H9 (cell line): ENCODE results near the gene CDH22. TPM values are rescaled to one million over a fixed set of nuclear protein-coding genes. Genes with fewer than 3 reads are reported as not detected.

Experiments used
- DNase-seq: peaks from one replicate; pipeline ENCODE4 v3.0.0-alpha.2; 2017
- H2AFZ ChIP-seq: one replicate; pipeline ENCODE4 v1.6.1; 2013; ENCODE audit warnings: mild to moderate bottlenecking, low read length, control low read depth, moderate library complexity
- H2AK5ac ChIP-seq: 2 replicates; pipeline ENCODE4 v1.6.1; 2013; ENCODE audit warnings: low read length, control low read depth, mixed read lengths; ENCODE audit not compliant: insufficient read length
- H2BK120ac ChIP-seq: one replicate; pipeline ENCODE4 v1.6.1; 2013; ENCODE audit warnings: low read depth, mild to moderate bottlenecking, low read length, control low read depth, inconsistent platforms; ENCODE audit not compliant: poor library complexity, severe bottlenecking
- H2BK12ac ChIP-seq: 2 replicates; pipeline ENCODE4 v1.6.1; 2013; ENCODE audit warnings: low read length, control low read depth, mixed read lengths, low read depth; ENCODE audit not compliant: insufficient read length
- H2BK15ac ChIP-seq: 2 replicates; pipeline ENCODE4 v1.6.1; 2013; ENCODE audit warnings: low read depth, low read length, control low read depth
- H2BK20ac ChIP-seq: one replicate; pipeline ENCODE4 v1.6.1; 2013; ENCODE audit warnings: low read depth, mild to moderate bottlenecking, low read length, control low read depth, inconsistent platforms; ENCODE audit not compliant: poor library complexity, severe bottlenecking
- H2BK5ac ChIP-seq: 2 replicates; pipeline ENCODE4 v1.6.1; 2013; ENCODE audit warnings: low read length, control low read depth, mixed read lengths; ENCODE audit not compliant: insufficient read length
- H3K14ac ChIP-seq: 2 replicates; pipeline ENCODE4 v1.6.1; 2013; ENCODE audit warnings: low read length, control low read depth; ENCODE audit not compliant: insufficient read depth
- H3K18ac ChIP-seq: 2 replicates; pipeline ENCODE4 v1.6.1; 2013; ENCODE audit warnings: low read depth, mild to moderate bottlenecking, mixed read lengths, low read length, control low read depth; ENCODE audit not compliant: insufficient read length
- H3K23ac ChIP-seq: 2 replicates; pipeline ENCODE4 v1.6.1; 2013; ENCODE audit warnings: low read length, control low read depth, mixed read lengths, low read depth; ENCODE audit not compliant: insufficient read length
- H3K23me2 ChIP-seq: 2 replicates; pipeline ENCODE4 v1.6.1; 2013; ENCODE audit warnings: low read depth, mild to moderate bottlenecking, mixed read lengths, low read length, control low read depth; ENCODE audit not compliant: insufficient read length, poor library complexity, severe bottlenecking
- H3K27ac ChIP-seq: 2 replicates; pipeline ENCODE4 v1.5.1; 2013; ENCODE audit warnings: low read length, control low read depth, mixed read lengths, low read depth; ENCODE audit not compliant: insufficient read length
- H3K27me3 ChIP-seq: 2 replicates; pipeline ENCODE4 v1.6.1; 2013; ENCODE audit warnings: low read length, control low read depth, inconsistent platforms; ENCODE audit not compliant: insufficient read depth
- H3K4ac ChIP-seq: 2 replicates; pipeline ENCODE4 v1.6.1; 2013; ENCODE audit warnings: low read depth, mild to moderate bottlenecking, control low read depth, inconsistent platforms, low read length, moderate library complexity
- H3K4me1 ChIP-seq: 2 replicates; pipeline ENCODE4 v1.6.1; 2013; ENCODE audit warnings: low read length, control low read depth, inconsistent platforms; ENCODE audit not compliant: insufficient read depth
- H3K4me2 ChIP-seq: 2 replicates; pipeline ENCODE4 v1.6.1; 2013; ENCODE audit warnings: low read length, control low read depth, mixed read lengths; ENCODE audit not compliant: insufficient read length, insufficient read depth
- H3K56ac ChIP-seq: 2 replicates; pipeline ENCODE4 v1.6.1; 2013; ENCODE audit warnings: low read depth, mild to moderate bottlenecking, mixed read lengths, low read length, control low read depth; ENCODE audit not compliant: insufficient read length
- H3K79me1 ChIP-seq: 2 replicates; pipeline ENCODE4 v1.6.1; 2013; ENCODE audit warnings: low read depth, mild to moderate bottlenecking, moderate library complexity, low read length, control low read depth, inconsistent platforms; ENCODE audit not compliant: insufficient read depth, poor library complexity, severe bottlenecking
- H3K79me2 ChIP-seq: 2 replicates; pipeline ENCODE4 v1.6.1; 2013; ENCODE audit warnings: low read length, control low read depth, inconsistent platforms; ENCODE audit not compliant: insufficient read depth
- H3K9ac ChIP-seq: 2 replicates; pipeline ENCODE4 v1.6.1; 2013; ENCODE audit warnings: low read length, control low read depth, mixed read lengths; ENCODE audit not compliant: insufficient read length; ENCODE audit errors: extremely low read depth
- H3K9me3 ChIP-seq: one replicate; pipeline ENCODE4 v1.6.1; 2013; ENCODE audit warnings: low read depth, low read length, inconsistent platforms; ENCODE audit not compliant: control insufficient read depth
- H3T11ph ChIP-seq: one replicate; pipeline ENCODE4 v1.6.1; 2013; ENCODE audit warnings: mild to moderate bottlenecking, low read length, control low read depth, inconsistent platforms
- H4K20me1 ChIP-seq: one replicate; pipeline ENCODE4 v1.6.1; 2013; ENCODE audit not compliant: control insufficient read depth, insufficient read length, insufficient read depth
- H4K5ac ChIP-seq: 2 replicates; pipeline ENCODE4 v1.6.1; 2013; ENCODE audit warnings: low read depth, mild to moderate bottlenecking, mixed read lengths, low read length, control low read depth; ENCODE audit not compliant: insufficient read length
- H4K8ac ChIP-seq: replicated peaks from 2 replicates; pipeline ENCODE4 v1.6.1; 2013; ENCODE audit warnings: low read length, control low read depth, mixed read lengths, low read depth; ENCODE audit not compliant: insufficient read length
- H4K91ac ChIP-seq: 2 replicates; pipeline ENCODE4 v1.6.1; 2013; ENCODE audit warnings: low read depth, mild to moderate bottlenecking, moderate library complexity, mixed read lengths, low read length, control low read depth; ENCODE audit not compliant: insufficient read length
- H3K27ac Mint-ChIP-seq, 3 experiments: 2 replicates in 2 of 3; 3 replicates in 1 of 3; pipeline ENCODE4 v1.8.0; 2020 to 2021; ENCODE audit warnings: mixed read lengths in 3 of 3, mild to moderate bottlenecking in 1 of 3, moderate library complexity in 1 of 3
- H3K27me3 Mint-ChIP-seq: 2 replicates; pipeline ENCODE4 v1.8.0; 2021; ENCODE audit warnings: low read depth, mild to moderate bottlenecking, moderate library complexity, mixed read lengths
- H3K36me3 Mint-ChIP-seq, 3 experiments: 2 replicates in 2 of 3; 3 replicates in 1 of 3; pipeline ENCODE4 v1.8.0; 2020 to 2021; ENCODE audit warnings: low read depth in 3 of 3, mixed read lengths in 3 of 3; ENCODE audit not compliant: insufficient read depth in 1 of 3
- H3K4me1 Mint-ChIP-seq, 2 experiments: 2 replicates each; pipeline ENCODE4 v1.8.0; 2020; ENCODE audit warnings: mixed read lengths in 2 of 2
- H3K4me3 Mint-ChIP-seq, 2 experiments: 2 replicates in 1 of 2; 3 replicates in 1 of 2; pipeline ENCODE4 v1.8.0; 2020 to 2021; ENCODE audit warnings: mild to moderate bottlenecking in 2 of 2, mixed read lengths in 2 of 2, moderate library complexity in 1 of 2
- H3K9me3 Mint-ChIP-seq, 2 experiments: 2 replicates in 1 of 2; 3 replicates in 1 of 2; pipeline ENCODE4 v1.8.0; 2020; ENCODE audit warnings: mild to moderate bottlenecking in 2 of 2, mixed read lengths in 2 of 2, moderate library complexity in 1 of 2
- CTCF ChIP-seq: fragments of 200-600 bp; sonication (generic); conservative IDR thresholded peaks from 3 replicates; pipeline ENCODE4 v1.8.0; 2021; ENCODE audit warnings: antibody characterized with exemption, mild to moderate bottlenecking
- WGBS: extraction: QIAGEN DNeasy Blood & Tissue Kit; methylation state at CpG from one replicate; pipeline ENCODE4 v1.1.7; 2013; ENCODE audit warnings: missing lambda C conversion rate, low lambda C conversion rate, mixed read lengths; ENCODE audit not compliant: insufficient read length; ENCODE audit errors: extremely low coverage; 5-methylcytosine and 5-hydroxymethylcytosine counted together
- total RNA-seq: library from RNA; stranded (reverse); gene quantifications from 2 replicates; pipeline ENCODE4 v1.2.1, GENCODE V29; 2021

Gene CDH22
- total RNA-seq, 1 experiment from 2014 or later, result not detected

- no peak overlapping the region for H2BK20ac ChIP-seq
- H2BK12ac ChIP-seq, result no peak overlapping the region
- H3T11ph ChIP-seq, result no peak overlapping the region
- H3K4ac ChIP-seq, result no peak overlapping the region
- H3K27ac Mint-ChIP-seq, result no peak overlapping the region
- H3K4me1 ChIP-seq, result no peaks in the 10 kb centered on the region
- H2AK5ac ChIP-seq, result no peak overlapping the region
- DNase-seq, result no peak
- no CpG with 5 or more reads among the region's 5 CpGs for WGBS
- H3K18ac ChIP-seq, result no peak overlapping the region
- H3K56ac ChIP-seq, result no peak overlapping the region
- H3K27ac ChIP-seq, result no peak overlapping the region
- H3K9me3 ChIP-seq, result no peaks in the 10 kb centered on the region
- no peak overlapping the region for H2BK15ac ChIP-seq
- H3K27me3 ChIP-seq, result no peaks in the 10 kb centered on the region
- H3K4me1 Mint-ChIP-seq, result peaks cover 16 to 27% of the 10 kb centered on the region in 2 experiments
- H4K91ac ChIP-seq, result no peak overlapping the region
- no peak overlapping the region for H3K23ac ChIP-seq
- H3K14ac ChIP-seq, result no peak overlapping the region
- no peaks in the 10 kb centered on the region for H4K20me1 ChIP-seq
- H3K27me3 Mint-ChIP-seq, result peaks cover 39% of the 10 kb centered on the region
- H2BK120ac ChIP-seq, result no peak overlapping the region
- no peaks in the 10 kb centered on the region for H3K79me2 ChIP-seq
- H3K4me3 Mint-ChIP-seq, result no peak overlapping the region
- no peak overlapping the region for H2BK5ac ChIP-seq
- H3K9me3 Mint-ChIP-seq, result no peaks in the 10 kb centered on the region; a peak in 1 of 5 replicates
- TF ChIP-seq CTCF, result no peak
- no peaks in the 10 kb centered on the region for H3K23me2 ChIP-seq
- H3K9ac ChIP-seq, result no peak overlapping the region
- no peaks in the 10 kb centered on the region for H3K36me3 Mint-ChIP-seq
- H2AFZ ChIP-seq, result no peak overlapping the region
- no peak overlapping the region for H3K4me2 ChIP-seq
- H3K79me1 ChIP-seq, result no peaks in the 10 kb centered on the region
- H4K8ac ChIP-seq, result no peak overlapping the region
- no peak overlapping the region for H4K5ac ChIP-seq
Measured at GRCh38 chr20:46229478-46230105, 78.7 kb downstream of the CDH22 start.
